CD4-positive, alpha-beta T cell (primary cell): ENCODE measurements around the gene FBLN1. TPM values are rescaled to one million over a fixed set of nuclear protein-coding genes. Genes with fewer than 3 reads are reported as not detected.

ENCODE experiments used
- ATAC-seq: fragments of 200-7000 bp; cut with Tn5 transposase; one replicate; pipeline ENCODE4 v1.10.0; 2022; ENCODE audit warnings: mild to moderate bottlenecking; ENCODE audit not compliant: poor library complexity
- CTCF ChIA-PET: fragments of 350-600 bp; sonication (Branson Sonifier 250); formaldehyde crosslinking; loops from one replicate; lab custom pipeline; 2021; ENCODE audit warnings: antibody characterized with exemption, inconsistent platforms; lab: Charles Lee
- POLR2A ChIA-PET: fragments of 350-600 bp; sonication (Branson Sonifier 250); formaldehyde crosslinking; loops from one replicate; lab custom pipeline; 2021; ENCODE audit warnings: antibody characterized with exemption, inconsistent platforms; lab: Charles Lee
- DNase-seq, 14 experiments: peaks; one replicate each; pipeline ENCODE4 v3.0.0-alpha.2; 2013 to 2020; ENCODE audit warnings: mixed read lengths in 2 of 14
- H3K27ac ChIP-seq, 2 donors: one replicate each; pipeline versions ENCODE4 v1.5.1 to v1.7.0; 2013; ENCODE audit warnings: low read length in 2 of 2, low read depth in 1 of 2, mild to moderate bottlenecking in 1 of 2
- H3K27me3 ChIP-seq, 2 experiments: 1 replicate in 1 of 2; 2 replicates in 1 of 2; pipeline versions ENCODE4 v1.6.1 to v1.7.0; 2013; ENCODE audit warnings: low read length in 2 of 2, control low read depth in 1 of 2, mild to moderate bottlenecking in 1 of 2, moderate library complexity in 1 of 2; ENCODE audit not compliant: insufficient read depth in 2 of 2, control insufficient read depth in 1 of 2
- H3K36me3 ChIP-seq: one replicate; pipeline ENCODE4 v1.6.1; 2013; ENCODE audit warnings: low read length, control low read depth; ENCODE audit not compliant: insufficient read depth
- H3K4me1 ChIP-seq: one replicate; pipeline ENCODE4 v1.6.1; 2013; ENCODE audit warnings: low read length, control low read depth; ENCODE audit not compliant: insufficient read depth
- H3K4me3 ChIP-seq: one replicate; pipeline ENCODE4 v1.5.1; 2013; ENCODE audit warnings: mild to moderate bottlenecking, low read length, moderate library complexity
- H3K9me3 ChIP-seq, 2 experiments: 1 replicate in 1 of 2; 2 replicates in 1 of 2; pipeline versions ENCODE4 v1.6.1 to v1.7.0; 2013; ENCODE audit warnings: low read length in 2 of 2, mild to moderate bottlenecking in 2 of 2, control low read depth in 1 of 2, moderate library complexity in 1 of 2; ENCODE audit not compliant: control insufficient read depth in 1 of 2, insufficient read depth in 1 of 2
- H3K27ac Mint-ChIP-seq: one replicate; pipeline ENCODE4 v1.8.0; 2020; ENCODE audit warnings: mixed read lengths
- H3K27me3 Mint-ChIP-seq: one replicate; pipeline ENCODE4 v1.8.0; 2021; ENCODE audit warnings: mixed read lengths
- H3K36me3 Mint-ChIP-seq: one replicate; pipeline ENCODE4 v1.8.0; 2021; ENCODE audit warnings: low read depth, mixed read lengths
- H3K4me1 Mint-ChIP-seq: one replicate; pipeline ENCODE4 v1.8.0; 2021; ENCODE audit warnings: low read depth, mixed read lengths
- H3K4me3 Mint-ChIP-seq: one replicate; pipeline ENCODE4 v1.8.0; 2020; ENCODE audit warnings: mild to moderate bottlenecking, mixed read lengths
- H3K9me3 Mint-ChIP-seq: one replicate; pipeline ENCODE4 v1.8.0; 2020; ENCODE audit warnings: mixed read lengths
- CTCF ChIP-seq: fragments of 200-600 bp; IDR thresholded peaks from one replicate; pipeline ENCODE4 v1.8.0; 2022; ENCODE audit warnings: antibody characterized with exemption, mild to moderate bottlenecking
- intact Hi-C, 2 experiments: fragments of 100-400 bp; cut with DNase I in 1 of 2; cut with micrococcal nuclease in 1 of 2; formaldehyde crosslinking; loops; one replicate each; pipeline versions ENCODE4 v1.15.1 to v1.9.0; 2023 to 2025; cut with DNase I, micrococcal nuclease
- total RNA-seq, 174 experiments: library from RNA in 2 of 174; stranded (reverse) in 2 of 174; gene quantifications; one replicate each; pipeline ENCODE4 v1.2.3 and lab custom pipeline; 2021 to 2026

The FBLN1 gene
- total RNA-seq, 2 experiments from 2014 or later = not detected

DNA sequence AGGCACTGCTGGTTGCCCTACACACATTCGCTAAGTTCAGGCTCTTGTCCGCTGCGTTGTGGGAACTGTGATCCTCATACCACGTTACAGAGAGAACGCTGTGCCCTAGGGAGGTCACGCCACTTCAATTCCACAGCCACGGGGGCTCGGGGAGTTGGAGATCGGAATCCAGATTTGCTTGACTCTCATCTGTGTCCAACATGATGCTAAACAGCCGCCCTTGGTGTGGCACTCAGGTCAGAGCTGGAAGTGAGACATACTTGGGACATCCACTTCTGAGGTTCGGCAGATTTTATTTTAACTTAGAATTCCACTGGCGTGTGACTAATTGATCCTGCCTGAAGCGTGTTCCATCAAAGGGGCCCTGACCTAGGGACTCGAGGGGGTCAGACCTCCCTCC lies 47.5 kb upstream of the FBLN1 start:
- Mint-ChIP-seq H3K9me3 (no peaks in the 10 kb centered on the region), H3K27me3 (no peaks in the 10 kb centered on the region), H3K27ac (no peak overlapping the region), H3K4me1 (no peaks in the 10 kb centered on the region), H3K4me3 (no peak overlapping the region), H3K36me3 (no peaks in the 10 kb centered on the region)
- ATAC-seq (no peak), DNase-seq (no peak)
- Histone ChIP-seq H3K36me3 (no peaks in the 10 kb centered on the region), H3K4me1 (no peaks in the 10 kb centered on the region), H3K27me3 (peaks cover 0 to 4% of the 10 kb centered on the region in 2 experiments), H3K4me3 (no peak overlapping the region), H3K27ac (no peak overlapping the region), H3K9me3 (no peaks in the 10 kb centered on the region)
- intact Hi-C loops = no loop called here
- ChIA-PET CTCF (no interaction called here), POLR2A (no interaction called here)
- no peak for TF ChIP-seq CTCF

GRCh38 chr22:45455621-45456020 lies 47.1 kb upstream of the FBLN1 start:
- Mint-ChIP-seq H3K27me3 (no peaks in the 10 kb centered on the region), H3K4me3 (no peak overlapping the region), H3K4me1 (no peaks in the 10 kb centered on the region), H3K36me3 (no peaks in the 10 kb centered on the region), H3K27ac (no peak overlapping the region), H3K9me3 (no peaks in the 10 kb centered on the region)
- Histone ChIP-seq H3K4me1 (no peaks in the 10 kb centered on the region), H3K4me3 (no peak overlapping the region), H3K27ac (no peak overlapping the region), H3K9me3 (no peaks in the 10 kb centered on the region), H3K27me3 (peaks cover 0 to 4% of the 10 kb centered on the region in 2 experiments), H3K36me3 (no peaks in the 10 kb centered on the region)
- intact Hi-C loops = no loop called here
- DNase-seq = no peak
- TF ChIP-seq CTCF = no peak
- POLR2A ChIA-PET = no interaction called here
- no peak for ATAC-seq
- CTCF ChIA-PET = no interaction called here

GRCh38 chr22:45456811-45457210 lies 45.9 kb upstream of the FBLN1 start:
- Mint-ChIP-seq H3K36me3 (no peaks in the 10 kb centered on the region), H3K27ac (no peak overlapping the region), H3K9me3 (no peaks in the 10 kb centered on the region), H3K27me3 (no peaks in the 10 kb centered on the region), H3K4me1 (no peaks in the 10 kb centered on the region), H3K4me3 (no peak overlapping the region)
- DNase-seq (no peak), ATAC-seq (no peak)
- no peaks in the 10 kb centered on the region for H3K4me1 ChIP-seq
- POLR2A ChIA-PET = no interaction called here
- no peak overlapping the region for H3K27ac ChIP-seq
- no peak for TF ChIP-seq CTCF
- H3K27me3 ChIP-seq = peaks cover 0 to 4% of the 10 kb centered on the region in 2 experiments
- CTCF ChIA-PET = no interaction called here
- intact Hi-C loops = no loop called here
- no peak overlapping the region for H3K4me3 ChIP-seq
- H3K36me3 ChIP-seq = no peaks in the 10 kb centered on the region
- no peaks in the 10 kb centered on the region for H3K9me3 ChIP-seq
